Chondrocyte (in vitro differentiated cells): ENCODE measurements around the gene MYLK. TPM values are rescaled to one million over a fixed set of nuclear protein-coding genes. Genes with fewer than 3 reads are reported as not detected.

Experiments used
- DNase-seq: peaks from one replicate; pipeline ENCODE4 v3.0.0; 2021; ENCODE audit warnings: mixed read lengths, low spot score
- H3K27ac Mint-ChIP-seq: one replicate; pipeline ENCODE4 v1.8.0; 2021; ENCODE audit warnings: mild to moderate bottlenecking, moderate library complexity, mixed read lengths; ENCODE audit not compliant: unreplicated experiment
- H3K27me3 Mint-ChIP-seq: 2 replicates; pipeline ENCODE4 v1.8.0; 2021; ENCODE audit warnings: low read depth, mixed read lengths
- H3K36me3 Mint-ChIP-seq: 2 replicates; pipeline ENCODE4 v1.8.0; 2021; ENCODE audit warnings: low read depth, mixed read lengths
- H3K4me1 Mint-ChIP-seq: 2 replicates; pipeline ENCODE4 v1.8.0; 2021; ENCODE audit warnings: low read depth, mild to moderate bottlenecking, mixed read lengths
- H3K4me3 Mint-ChIP-seq: one replicate; pipeline ENCODE4 v1.8.0; 2021; ENCODE audit warnings: mild to moderate bottlenecking, moderate library complexity, mixed read lengths; ENCODE audit not compliant: unreplicated experiment
- H3K9me3 Mint-ChIP-seq: 2 replicates; pipeline ENCODE4 v1.8.0; 2021; ENCODE audit warnings: low read depth, mixed read lengths
- CTCF ChIP-seq: fragments of 200-600 bp; sonication (generic); IDR thresholded peaks from 2 replicates; pipeline ENCODE4 v1.5.0; 2021; ENCODE audit warnings: antibody characterized with exemption, mild to moderate bottlenecking, moderate library complexity
- total RNA-seq: library from RNA; stranded (reverse); gene quantifications from 3 replicates; pipeline ENCODE4 v1.2.1, GENCODE V29; 2021

Gene MYLK
- total RNA-seq, 1 donor from 2014 or later: 405 TPM

- no peaks in the 10 kb centered on the region for H3K9me3 Mint-ChIP-seq
- no peak overlapping the region for H3K4me3 Mint-ChIP-seq
- H3K27me3 Mint-ChIP-seq: no peaks in the 10 kb centered on the region
- no peak for DNase-seq
- H3K36me3 Mint-ChIP-seq: peaks cover 2% of the 10 kb centered on the region
- peak; percentile 14 for TF ChIP-seq CTCF
- H3K27ac Mint-ChIP-seq: no peak overlapping the region
- H3K4me1 Mint-ChIP-seq: peaks cover 11% of the 10 kb centered on the region
These were observed 290.8 kb downstream of the MYLK start for GRCh38 chr3:123593381-123593780.

- H3K27me3 Mint-ChIP-seq: no peaks in the 10 kb centered on the region
- no peak for DNase-seq
- H3K36me3 Mint-ChIP-seq: peaks cover 2% of the 10 kb centered on the region
- TF ChIP-seq CTCF: no peak
- H3K27ac Mint-ChIP-seq: no peak overlapping the region
- no peaks in the 10 kb centered on the region for H3K9me3 Mint-ChIP-seq
- H3K4me3 Mint-ChIP-seq: no peak overlapping the region
- peaks cover 11% of the 10 kb centered on the region for H3K4me1 Mint-ChIP-seq
These were observed 293.3 kb downstream of the MYLK start for GRCh38 chr3:123590685-123591450.

DNA sequence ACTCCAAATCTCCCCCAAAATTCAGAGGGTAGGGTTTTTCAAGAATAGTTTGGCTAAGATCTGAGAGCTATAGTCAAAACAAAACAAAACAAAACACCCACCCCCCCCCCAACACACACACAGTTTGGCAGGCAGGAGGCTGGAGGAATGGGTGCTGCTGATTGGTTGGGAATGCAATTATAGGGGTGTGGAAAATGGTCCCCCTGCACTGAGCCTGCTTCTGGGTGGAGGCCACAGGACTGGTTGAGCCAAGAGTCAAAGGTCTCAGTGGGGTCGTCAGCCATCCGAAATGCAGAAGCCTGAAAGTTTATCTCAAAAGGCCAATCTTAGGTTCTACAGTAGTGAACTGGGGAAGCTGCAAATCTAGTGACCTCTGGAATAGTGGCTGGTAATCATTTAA lies 296.7 kb downstream of the MYLK start:
- peaks cover 23% of the 10 kb centered on the region for H3K4me1 Mint-ChIP-seq
- H3K27ac Mint-ChIP-seq: no peak overlapping the region
- H3K4me3 Mint-ChIP-seq: no peak overlapping the region
- no peak for DNase-seq
- H3K36me3 Mint-ChIP-seq: peaks cover 2% of the 10 kb centered on the region
- TF ChIP-seq CTCF: no peak
- no peaks in the 10 kb centered on the region for H3K27me3 Mint-ChIP-seq
- H3K9me3 Mint-ChIP-seq: no peaks in the 10 kb centered on the region

DNA sequence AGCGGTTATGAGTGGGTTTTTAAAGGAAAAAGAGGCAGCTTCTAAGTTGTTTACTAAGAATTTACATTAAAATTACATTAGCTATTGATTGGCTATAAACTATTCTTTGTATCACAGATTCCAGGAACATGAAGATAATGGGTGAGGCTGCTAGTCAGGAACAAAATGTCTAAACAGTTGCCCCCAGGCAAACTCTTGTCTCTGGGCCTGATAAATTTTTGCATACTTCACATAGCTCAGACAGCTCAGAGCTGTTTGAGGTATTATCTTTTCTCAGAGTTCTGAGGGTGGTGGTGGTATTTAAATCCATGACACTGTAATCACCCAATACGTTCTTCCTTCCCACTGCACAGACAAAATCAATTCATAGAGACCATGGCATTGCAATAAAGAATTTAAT lies 297.2 kb downstream of the MYLK start:
- peaks cover 2% of the 10 kb centered on the region for H3K36me3 Mint-ChIP-seq
- DNase-seq: no peak
- H3K27ac Mint-ChIP-seq: no peak overlapping the region
- H3K27me3 Mint-ChIP-seq: no peaks in the 10 kb centered on the region
- H3K4me3 Mint-ChIP-seq: no peak overlapping the region
- no peak for TF ChIP-seq CTCF
- H3K4me1 Mint-ChIP-seq: peaks cover 28% of the 10 kb centered on the region
- no peaks in the 10 kb centered on the region for H3K9me3 Mint-ChIP-seq

DNA sequence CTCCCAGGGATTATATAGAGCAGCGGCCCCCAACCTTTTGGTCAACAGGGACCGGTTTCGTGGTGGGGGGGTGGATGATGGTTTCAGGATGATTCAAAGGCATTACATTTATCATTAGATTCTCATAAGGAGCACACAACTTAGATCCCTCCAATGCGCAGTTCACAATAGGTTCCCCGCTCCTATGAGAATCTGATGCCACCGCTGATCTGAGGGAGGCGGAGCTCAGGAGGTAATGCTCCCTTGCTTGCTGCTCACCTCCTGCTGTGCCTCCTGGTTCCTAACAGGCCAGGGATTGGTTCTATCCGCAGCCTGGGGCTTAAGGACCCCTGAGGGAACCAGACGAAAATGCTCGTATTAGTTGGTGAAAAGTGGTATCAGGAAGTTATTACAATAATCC lies 298.0 kb downstream of the MYLK start:
- no peak for TF ChIP-seq CTCF

More for the DNA sequence above, 298.0 kb downstream of the MYLK start:
- no peak for DNase-seq
- Mint-ChIP-seq H3K27ac (no peak overlapping the region), H3K36me3 (peaks cover 6% of the 10 kb centered on the region), H3K4me3 (no peak overlapping the region), H3K4me1 (peaks cover 27% of the 10 kb centered on the region), H3K27me3 (no peaks in the 10 kb centered on the region), H3K9me3 (no peaks in the 10 kb centered on the region)
